22Rv1 (cell line): Measurements from ENCODE around the gene ABCA7.
"Not testable (repeated sequence)": the region's sequence is repeated elsewhere in the genome, so short reads cannot be mapped to it uniquely, and the experiment has no call there.

Source experiments
- ZFX ChIP-seq: fragments of 450-650 bp; IDR thresholded peaks from 2 replicates; pipeline ENCODE4 v1.6.1; 2017; ENCODE audit warnings: antibody characterized with exemption, borderline replicate concordance
- TF ChIP-seq, protein P1 (sequence below): fragments of 450-650 bp; IDR thresholded peaks from 2 replicates; pipeline ENCODE4 v1.5.1; 2017; ENCODE audit warnings: mild to moderate bottlenecking

DNA sequence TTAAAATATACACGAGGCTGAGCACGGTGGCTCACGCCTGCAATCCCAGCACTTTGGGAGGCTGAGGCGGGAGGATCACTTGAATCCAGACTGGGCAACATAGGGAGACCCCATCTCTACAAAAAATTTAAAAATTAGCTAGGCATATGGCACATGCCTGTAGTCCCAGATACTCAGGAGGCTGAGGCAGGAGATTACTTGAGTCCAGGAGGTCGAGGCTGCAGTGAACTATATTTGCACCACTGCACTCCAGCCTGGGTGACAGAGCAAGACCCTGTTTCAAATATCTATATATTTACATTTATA lies 16.1 kb upstream of the ABCA7 start:
- TF ChIP-seq, protein P1, sequence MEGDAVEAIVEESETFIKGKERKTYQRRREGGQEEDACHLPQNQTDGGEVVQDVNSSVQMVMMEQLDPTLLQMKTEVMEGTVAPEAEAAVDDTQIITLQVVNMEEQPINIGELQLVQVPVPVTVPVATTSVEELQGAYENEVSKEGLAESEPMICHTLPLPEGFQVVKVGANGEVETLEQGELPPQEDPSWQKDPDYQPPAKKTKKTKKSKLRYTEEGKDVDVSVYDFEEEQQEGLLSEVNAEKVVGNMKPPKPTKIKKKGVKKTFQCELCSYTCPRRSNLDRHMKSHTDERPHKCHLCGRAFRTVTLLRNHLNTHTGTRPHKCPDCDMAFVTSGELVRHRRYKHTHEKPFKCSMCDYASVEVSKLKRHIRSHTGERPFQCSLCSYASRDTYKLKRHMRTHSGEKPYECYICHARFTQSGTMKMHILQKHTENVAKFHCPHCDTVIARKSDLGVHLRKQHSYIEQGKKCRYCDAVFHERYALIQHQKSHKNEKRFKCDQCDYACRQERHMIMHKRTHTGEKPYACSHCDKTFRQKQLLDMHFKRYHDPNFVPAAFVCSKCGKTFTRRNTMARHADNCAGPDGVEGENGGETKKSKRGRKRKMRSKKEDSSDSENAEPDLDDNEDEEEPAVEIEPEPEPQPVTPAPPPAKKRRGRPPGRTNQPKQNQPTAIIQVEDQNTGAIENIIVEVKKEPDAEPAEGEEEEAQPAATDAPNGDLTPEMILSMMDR: not testable (repeated sequence)
- not testable (repeated sequence) for TF ChIP-seq ZFX
